Suppressor macrophage treated with lipopolysaccharide for 4 hours (primary cell): ENCODE data around the gene ETHE1.

Source experiments
- DNase-seq: peaks from one replicate; pipeline ENCODE4 v3.0.0-alpha.2; 2020

ETHE1 gene

DNA sequence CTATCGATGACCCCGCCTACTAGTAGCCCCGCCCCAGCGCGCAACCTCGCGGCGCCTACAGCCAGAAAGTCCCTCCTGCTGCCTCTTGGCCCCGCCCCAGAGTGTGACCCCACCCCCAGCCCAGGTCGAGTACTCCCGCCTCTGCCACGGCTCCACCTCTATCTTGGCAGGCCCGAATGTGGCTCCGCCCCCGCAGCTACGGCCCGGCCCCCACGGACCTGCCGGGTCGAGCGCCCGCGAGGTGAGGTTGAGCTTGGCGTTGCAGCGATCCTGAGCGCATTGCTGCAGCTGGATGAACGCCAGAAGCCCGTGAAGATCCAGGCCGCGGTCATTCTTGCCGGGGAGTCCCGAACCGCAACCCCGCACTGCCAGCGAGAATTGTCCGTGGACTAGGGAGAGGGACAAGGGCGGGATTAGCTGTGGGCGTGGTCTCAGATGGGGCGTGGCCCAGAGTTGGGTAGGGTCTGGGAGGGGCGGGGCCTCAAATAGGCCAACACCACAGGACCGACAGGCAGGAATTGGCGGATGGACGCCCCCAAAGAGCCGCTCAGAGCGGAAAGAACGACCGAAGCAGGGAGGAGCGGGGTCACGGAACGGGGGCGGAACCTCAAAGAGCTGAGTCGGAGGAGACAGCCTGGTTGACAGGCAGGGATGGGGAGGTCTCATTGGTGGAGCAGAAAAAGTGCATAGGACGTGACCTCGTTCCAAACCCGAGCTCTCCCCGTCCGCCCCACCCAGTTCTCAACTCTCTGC is 63.4 kb downstream of the ETHE1 start:
- peak; percentile 97 for DNase-seq

- DNase-seq: no peak
Observed at GRCh38 chr19:43462785-43463380, 64.1 kb downstream of the ETHE1 start.

DNA sequence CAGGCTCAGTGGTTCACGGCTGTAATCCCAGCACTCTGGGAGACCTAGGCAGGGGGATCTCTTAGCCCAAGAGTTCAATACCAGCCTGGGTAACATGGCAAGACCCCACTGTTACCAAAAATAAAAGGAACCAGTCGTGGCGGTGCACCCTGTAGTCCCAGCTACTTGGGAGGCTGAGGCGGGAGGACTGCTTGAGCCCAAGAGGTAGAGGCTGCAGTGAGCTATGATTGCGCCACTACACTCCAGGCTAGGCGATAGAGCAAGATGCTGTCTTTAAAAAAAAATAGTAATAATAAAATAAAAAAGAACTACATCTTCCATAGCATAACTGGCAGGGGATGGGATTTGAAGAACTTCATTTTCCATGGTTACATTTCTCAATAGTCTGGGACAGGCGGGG is 64.6 kb downstream of the ETHE1 start:
- no peak for DNase-seq

DNA sequence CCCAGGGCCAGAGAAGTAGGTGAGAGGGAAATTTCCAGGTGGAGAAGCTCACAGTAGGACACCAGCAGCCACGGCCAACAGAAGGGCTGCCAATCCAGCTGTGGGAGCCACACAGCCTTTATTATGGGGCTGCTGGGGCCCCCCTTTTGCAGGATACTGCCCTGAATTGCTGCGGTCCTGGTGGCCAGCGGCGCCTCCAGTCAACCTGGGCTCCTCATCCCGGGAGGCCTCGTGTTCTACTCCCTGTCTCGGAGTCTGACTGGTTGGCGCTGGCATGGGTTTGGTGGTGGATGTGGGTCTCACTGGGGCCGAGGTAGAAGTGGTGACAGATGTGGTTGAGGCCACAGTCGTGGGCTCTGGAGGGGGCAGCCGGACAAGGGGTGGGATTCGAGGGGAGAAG is 65.7 kb downstream of the ETHE1 start:
- no peak for DNase-seq

GRCh38 chr19:43460362-43461016 is 66.5 kb downstream of the ETHE1 start:
- DNase-seq: no peak

DNA sequence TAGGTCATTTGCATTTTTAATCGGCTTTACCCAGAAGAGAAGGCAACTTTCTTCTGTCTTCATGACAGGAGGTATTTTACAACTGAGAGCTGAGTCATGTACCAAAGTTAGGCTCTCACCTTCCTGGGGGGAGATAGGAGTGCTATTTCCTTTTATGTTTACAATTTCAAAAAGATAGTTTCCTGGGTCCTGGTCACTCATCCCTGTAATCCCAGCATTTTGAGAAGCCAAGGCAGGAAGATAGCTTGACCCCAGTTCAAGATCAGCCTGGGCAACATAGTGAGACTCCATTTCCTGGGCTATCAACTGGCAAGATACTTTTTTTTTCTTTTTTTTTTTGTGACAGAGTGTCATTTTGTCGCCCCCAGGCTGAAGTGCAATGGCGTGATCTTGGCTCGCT is 69.2 kb downstream of the ETHE1 start:
- no peak for DNase-seq
